ENCODE measurements around the gene IL17REL. TPM values are rescaled to one million over a fixed set of nuclear protein-coding genes. Genes with fewer than 3 reads are reported as not detected.
"Not testable (repeated sequence)": the region's sequence is repeated elsewhere in the genome, so short reads cannot be mapped to it uniquely, and the experiment has no call there.

The IL17REL gene
- total RNA-seq, 1 donor from 2014 or later, result 0.10 TPM

- H3K36me3 Mint-ChIP-seq, result peaks cover 3% of the 10 kb centered on the region
- H3K4me3 Mint-ChIP-seq, result no peak overlapping the region
- peaks cover 16% of the 10 kb centered on the region for H3K27me3 Mint-ChIP-seq
- peaks cover 12% of the 10 kb centered on the region for H3K9me3 Mint-ChIP-seq
- no peak for DNase-seq (ENCODE audit: extremely low spot score, unreplicated experiment)
- H3K4me1 Mint-ChIP-seq (ENCODE audit: unreplicated experiment), result no peaks in the 10 kb centered on the region
- TF ChIP-seq CTCF (conservative IDR thresholded peaks at IDR 0.05), result peak; percentile 71
- no peak overlapping the region for H3K27ac Mint-ChIP-seq
Measured at GRCh38 chr22:49992921-49993648, 19.5 kb downstream of the IL17REL start.

- Mint-ChIP-seq H3K36me3 (peaks cover 3% of the 10 kb centered on the region), H3K9me3 (peaks cover 12% of the 10 kb centered on the region), H3K4me1 (ENCODE audit: unreplicated experiment) (no peaks in the 10 kb centered on the region), H3K27me3 (peaks cover 21% of the 10 kb centered on the region), H3K4me3 (no peak overlapping the region), H3K27ac (no peak overlapping the region)
- no peak for TF ChIP-seq CTCF (conservative IDR thresholded peaks at IDR 0.05)
- no peak for DNase-seq (ENCODE audit: extremely low spot score, unreplicated experiment)
Measured at GRCh38 chr22:49991907-49992533, 20.5 kb downstream of the IL17REL start.

- no peak for TF ChIP-seq CTCF (conservative IDR thresholded peaks at IDR 0.05)
- H3K4me3 Mint-ChIP-seq, result no peak overlapping the region
- peaks cover 29% of the 10 kb centered on the region for H3K27me3 Mint-ChIP-seq
- H3K36me3 Mint-ChIP-seq, result peaks cover 3% of the 10 kb centered on the region
- H3K4me1 Mint-ChIP-seq (ENCODE audit: unreplicated experiment), result no peaks in the 10 kb centered on the region
- H3K9me3 Mint-ChIP-seq, result peaks cover 14% of the 10 kb centered on the region
- H3K27ac Mint-ChIP-seq, result no peak overlapping the region
- no peak for DNase-seq (ENCODE audit: extremely low spot score, unreplicated experiment)
Measured at GRCh38 chr22:49991167-49991566, 21.4 kb downstream of the IL17REL start.

GRCh38 chr22:49989826-49990225 lies 22.7 kb downstream of the IL17REL start:
- H3K4me1 Mint-ChIP-seq (ENCODE audit: unreplicated experiment); H3K36me3 Mint-ChIP-seq; DNase-seq (ENCODE audit: extremely low spot score, unreplicated experiment); H3K4me3 Mint-ChIP-seq; H3K27ac Mint-ChIP-seq: not testable (repeated sequence)
- H3K9me3 Mint-ChIP-seq, result peaks cover 21% of the 10 kb centered on the region
- H3K27me3 Mint-ChIP-seq, result peaks cover 42% of the 10 kb centered on the region

GRCh38 chr22:49986325-49986724 lies 26.2 kb downstream of the IL17REL start:
- H3K27me3 Mint-ChIP-seq, result peaks cover 50% of the 10 kb centered on the region
- H3K27ac Mint-ChIP-seq, result no peak overlapping the region

More at GRCh38 chr22:49986325-49986724, 26.2 kb downstream of the IL17REL start:
- no peak overlapping the region for H3K4me3 Mint-ChIP-seq
- H3K36me3 Mint-ChIP-seq, result no peaks in the 10 kb centered on the region
- TF ChIP-seq CTCF (conservative IDR thresholded peaks at IDR 0.05), result no peak
- H3K9me3 Mint-ChIP-seq, result peaks cover 18% of the 10 kb centered on the region
- no peak for DNase-seq (ENCODE audit: extremely low spot score, unreplicated experiment)
- H3K4me1 Mint-ChIP-seq (ENCODE audit: unreplicated experiment), result no peaks in the 10 kb centered on the region

Data from type B pancreatic cell (in vitro differentiated cells).